Measurements from ENCODE around the gene IDH3B.

Gene IDH3B

GRCh38 chr20:2654831-2655230 lies 9.2 kb downstream of the IDH3B start:
- Histone ChIP-seq H3K4me1 (ENCODE audit: control insufficient read depth, low read depth, low read length) (peaks cover 2% of the 10 kb centered on the region), H3K27me3 (ENCODE audit: insufficient read depth, low read length, poor library complexity) (no peaks in the 10 kb centered on the region), H3K18ac (ENCODE audit: low read length) (no peak overlapping the region), H4K8ac (ENCODE audit: low read depth, low read length) (no peak overlapping the region), H3K4ac (ENCODE audit: low read depth, low read length) (no peak overlapping the region), H2BK5ac (ENCODE audit: low read length) (no peak overlapping the region), H3K4me2 (ENCODE audit: low read length) (peak overlapping the region; percentile 40), H3K79me2 (ENCODE audit: control insufficient read depth, insufficient read depth, low read length) (peaks cover 37% of the 10 kb centered on the region), H2BK120ac (ENCODE audit: low read depth, low read length) (no peak overlapping the region), H2AK5ac (ENCODE audit: low read length) (no peak overlapping the region), H3K27ac (ENCODE audit: low read depth, low read length) (no peak overlapping the region), H3K4me3 (ENCODE audit: low read length) (no peak overlapping the region), H2BK15ac (replicated peaks; ENCODE audit: low read depth) (no peak overlapping the region), H3K79me1 (ENCODE audit: low read length) (peaks cover 23% of the 10 kb centered on the region), H3K23ac (ENCODE audit: low read length) (no peak overlapping the region), H3K9ac (ENCODE audit: low read length) (peak overlapping the region; percentile 81), H4K5ac (ENCODE audit: low read length) (no peak overlapping the region), H3K36me3 (ENCODE audit: control insufficient read depth, insufficient read depth, low read length) (peaks cover 41% of the 10 kb centered on the region), H3K56ac (ENCODE audit: low read length) (peak overlapping the region; percentile 81)
- WGBS (ENCODE audit: extremely low coverage, insufficient coverage, low lambda C conversion rate): no CpG with 5 or more reads among the region's 3 CpGs
- DNase-seq: no peak

DNA sequence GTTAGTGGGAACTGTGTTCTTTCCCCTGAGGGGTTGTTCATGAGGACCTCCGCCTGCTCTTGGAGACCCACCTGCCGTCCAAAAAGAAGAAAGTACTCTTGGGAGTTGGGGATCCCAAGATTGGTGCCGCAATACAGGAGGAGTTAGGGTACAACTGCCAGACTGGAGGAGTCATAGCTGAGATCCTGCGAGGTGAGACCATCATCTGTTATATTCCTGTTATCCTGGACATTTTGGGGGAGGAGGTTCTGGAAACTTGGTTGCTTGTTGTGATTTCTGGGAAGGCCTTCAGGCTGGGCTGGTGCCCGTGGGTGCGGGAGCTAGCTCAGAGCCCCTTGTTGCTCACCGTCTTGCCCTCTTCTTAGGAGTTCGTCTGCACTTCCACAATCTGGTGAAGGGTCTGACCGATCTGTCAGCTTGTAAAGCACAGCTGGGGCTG lies 9.6 kb downstream of the IDH3B start:
- peaks cover 37% of the 10 kb centered on the region for H3K79me2 ChIP-seq (ENCODE audit: control insufficient read depth, insufficient read depth, low read length)
- H3K4ac ChIP-seq (ENCODE audit: low read depth, low read length): no peak overlapping the region
- H3K27me3 ChIP-seq (ENCODE audit: insufficient read depth, low read length, poor library complexity): no peaks in the 10 kb centered on the region
- H3K79me1 ChIP-seq (ENCODE audit: low read length): peaks cover 23% of the 10 kb centered on the region
- no peak for DNase-seq
- no peak overlapping the region for H4K8ac ChIP-seq (ENCODE audit: low read depth, low read length)
- H3K18ac ChIP-seq (ENCODE audit: low read length): no peak overlapping the region
- H4K5ac ChIP-seq (ENCODE audit: low read length): no peak overlapping the region
- peak overlapping the region; percentile 81 for H3K56ac ChIP-seq (ENCODE audit: low read length)
- no CpG with 5 or more reads among the region's 9 CpGs for WGBS (ENCODE audit: extremely low coverage, insufficient coverage, low lambda C conversion rate)
- H3K9ac ChIP-seq (ENCODE audit: low read length): peak overlapping the region; percentile 81
- peak overlapping the region; percentile 40 for H3K4me3 ChIP-seq (ENCODE audit: low read length)
- H3K36me3 ChIP-seq (ENCODE audit: control insufficient read depth, insufficient read depth, low read length): peaks cover 41% of the 10 kb centered on the region
- peaks cover 2% of the 10 kb centered on the region for H3K4me1 ChIP-seq (ENCODE audit: control insufficient read depth, low read depth, low read length)
- H3K23ac ChIP-seq (ENCODE audit: low read length): no peak overlapping the region
- H2BK120ac ChIP-seq (ENCODE audit: low read depth, low read length): no peak overlapping the region
- H2BK5ac ChIP-seq (ENCODE audit: low read length): no peak overlapping the region
- no peak overlapping the region for H3K27ac ChIP-seq (ENCODE audit: low read depth, low read length)
- no peak overlapping the region for H2AK5ac ChIP-seq (ENCODE audit: low read length)
- H2BK15ac ChIP-seq (replicated peaks; ENCODE audit: low read depth): no peak overlapping the region
- peak overlapping the region; percentile 40 for H3K4me2 ChIP-seq (ENCODE audit: low read length)

GRCh38 chr20:2653556-2654383 lies 10.2 kb downstream of the IDH3B start:
- H3K4me2 ChIP-seq (ENCODE audit: low read length): peak overlapping the region; percentile 85
- no peak overlapping the region for H3K27ac ChIP-seq (ENCODE audit: low read depth, low read length)
- no CpG with 5 or more reads among the region's 24 CpGs for WGBS (ENCODE audit: extremely low coverage, insufficient coverage, low lambda C conversion rate)
- H3K4me3 ChIP-seq (ENCODE audit: low read length): peak overlapping the region; percentile 40
- no peak overlapping the region for H3K23ac ChIP-seq (ENCODE audit: low read length)
- peaks cover 37% of the 10 kb centered on the region for H3K79me2 ChIP-seq (ENCODE audit: control insufficient read depth, insufficient read depth, low read length)
- H2BK5ac ChIP-seq (ENCODE audit: low read length): no peak overlapping the region
- peaks cover 2% of the 10 kb centered on the region for H3K4me1 ChIP-seq (ENCODE audit: control insufficient read depth, low read depth, low read length)
- no peak overlapping the region for H2BK15ac ChIP-seq (replicated peaks; ENCODE audit: low read depth)
- no peak overlapping the region for H4K8ac ChIP-seq (ENCODE audit: low read depth, low read length)
- H3K18ac ChIP-seq (ENCODE audit: low read length): no peak overlapping the region
- no peak overlapping the region for H2BK120ac ChIP-seq (ENCODE audit: low read depth, low read length)
- peak overlapping the region; percentile 87 for H3K56ac ChIP-seq (ENCODE audit: low read length)
- DNase-seq: no peak
- no peak overlapping the region for H3K4ac ChIP-seq (ENCODE audit: low read depth, low read length)
- H3K27me3 ChIP-seq (ENCODE audit: insufficient read depth, low read length, poor library complexity): no peaks in the 10 kb centered on the region
- H3K79me1 ChIP-seq (ENCODE audit: low read length): peaks cover 23% of the 10 kb centered on the region
- H2AK5ac ChIP-seq (ENCODE audit: low read length): no peak overlapping the region
- peaks cover 41% of the 10 kb centered on the region for H3K36me3 ChIP-seq (ENCODE audit: control insufficient read depth, insufficient read depth, low read length)
- H4K5ac ChIP-seq (ENCODE audit: low read length): no peak overlapping the region
- peak overlapping the region; percentile 81 for H3K9ac ChIP-seq (ENCODE audit: low read length)

GRCh38 chr20:2652724-2653555 lies 11.1 kb downstream of the IDH3B start:
- no peak overlapping the region for H4K8ac ChIP-seq (ENCODE audit: low read depth, low read length)
- no peak overlapping the region for H4K5ac ChIP-seq (ENCODE audit: low read length)
- H2AK5ac ChIP-seq (ENCODE audit: low read length): no peak overlapping the region
- peaks cover 23% of the 10 kb centered on the region for H3K79me1 ChIP-seq (ENCODE audit: low read length)
- H3K18ac ChIP-seq (ENCODE audit: low read length): peak overlapping the region; percentile 77
- H3K4ac ChIP-seq (ENCODE audit: low read depth, low read length): peak overlapping the region; percentile 87
- H3K4me3 ChIP-seq (ENCODE audit: low read length): peak overlapping the region; percentile 40
- DNase-seq: no peak
- peak overlapping the region; percentile 10 for H3K27ac ChIP-seq (ENCODE audit: low read depth, low read length)
- no CpG with 5 or more reads among the region's 56 CpGs for WGBS (ENCODE audit: extremely low coverage, insufficient coverage, low lambda C conversion rate)
- H3K56ac ChIP-seq (ENCODE audit: low read length): peak overlapping the region; percentile 87
- H3K23ac ChIP-seq (ENCODE audit: low read length): peak overlapping the region; percentile 3
- no peak overlapping the region for H2BK15ac ChIP-seq (replicated peaks; ENCODE audit: low read depth)
- H3K9ac ChIP-seq (ENCODE audit: low read length): peak overlapping the region; percentile 81
- peak overlapping the region; percentile 85 for H3K4me2 ChIP-seq (ENCODE audit: low read length)
- peak overlapping the region; percentile 14 for H2BK5ac ChIP-seq (ENCODE audit: low read length)
- H3K79me2 ChIP-seq (ENCODE audit: control insufficient read depth, insufficient read depth, low read length): peaks cover 37% of the 10 kb centered on the region
- peaks cover 2% of the 10 kb centered on the region for H3K4me1 ChIP-seq (ENCODE audit: control insufficient read depth, low read depth, low read length)
- no peaks in the 10 kb centered on the region for H3K27me3 ChIP-seq (ENCODE audit: insufficient read depth, low read length, poor library complexity)
- peaks cover 36% of the 10 kb centered on the region for H3K36me3 ChIP-seq (ENCODE audit: control insufficient read depth, insufficient read depth, low read length)
- H2BK120ac ChIP-seq (ENCODE audit: low read depth, low read length): no peak overlapping the region

DNA sequence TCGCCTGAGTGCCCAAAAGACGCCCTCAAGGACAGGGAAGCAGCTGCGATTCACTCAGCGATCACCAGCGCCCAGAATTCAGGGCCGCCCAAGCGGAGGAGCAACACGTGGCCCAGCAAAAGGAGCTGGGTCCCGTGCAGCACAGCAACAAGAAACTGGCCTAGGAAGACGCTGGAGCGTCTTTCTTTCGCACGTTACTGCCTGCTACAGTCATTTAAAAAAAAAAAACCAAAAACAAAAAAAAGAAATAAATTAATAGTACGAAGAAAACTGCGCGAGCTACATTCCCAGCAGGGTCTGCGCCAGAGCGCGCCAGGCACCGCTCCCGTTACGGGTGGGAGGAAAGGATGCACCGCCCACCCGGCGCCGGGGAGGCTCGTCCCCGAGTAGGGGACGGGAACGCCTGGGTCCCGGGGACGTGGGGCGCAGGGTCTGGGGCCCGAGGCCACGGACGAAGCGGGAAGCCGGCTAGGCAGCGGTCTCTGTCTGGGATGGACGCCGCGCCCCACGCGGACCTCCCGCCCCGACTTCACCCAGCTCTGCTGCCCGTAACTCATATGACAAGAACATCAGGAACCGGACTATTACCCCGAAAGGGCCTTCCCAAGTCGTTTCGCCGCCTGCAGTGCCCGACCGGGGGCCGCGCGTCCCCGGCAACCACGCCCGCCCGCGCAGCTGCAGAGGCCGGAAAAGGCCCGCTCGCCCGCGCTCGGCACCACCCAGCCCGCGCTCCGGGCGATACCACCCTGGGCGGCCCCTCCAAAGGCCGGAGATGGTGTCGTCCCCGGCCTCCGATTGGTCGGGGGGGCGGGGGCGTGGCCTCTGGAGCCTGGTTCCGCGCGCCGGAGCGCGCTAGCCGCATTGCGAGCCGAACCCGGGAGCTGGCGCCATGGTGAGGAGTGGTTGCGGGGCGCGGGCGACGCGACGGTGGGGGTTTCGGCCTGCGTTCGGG lies 12.0 kb downstream of the IDH3B start, which contains the start of gene NOP56:
Gene NOP56, plus strand, starts transcription at position 861 of the 952 bp plus-strand sequence. Its CDS starts 29 bp downstream, at position 890.
- Histone ChIP-seq H3K18ac (ENCODE audit: low read length) (peak within 1 kb of the TSS; percentile 99), H3K4me3 (ENCODE audit: low read length) (peak within 1 kb of the TSS; percentile 80), H3K27me3 (ENCODE audit: insufficient read depth, low read length, poor library complexity) (no peaks in the 10 kb centered on the region), H2AK5ac (ENCODE audit: low read length) (no peak within 1 kb of the TSS), H3K4ac (ENCODE audit: low read depth, low read length) (peak within 1 kb of the TSS; percentile 91), H3K23ac (ENCODE audit: low read length) (peak within 1 kb of the TSS; percentile 30), H3K36me3 (ENCODE audit: control insufficient read depth, insufficient read depth, low read length) (peaks cover 31% of the 10 kb centered on the region), H2BK5ac (ENCODE audit: low read length) (peak within 1 kb of the TSS; percentile 71), H3K56ac (ENCODE audit: low read length) (peak within 1 kb of the TSS; percentile 96), H3K9ac (ENCODE audit: low read length) (peak within 1 kb of the TSS; percentile 96), H3K27ac (ENCODE audit: low read depth, low read length) (peak within 1 kb of the TSS; percentile 95), H4K8ac (ENCODE audit: low read depth, low read length) (no peak within 1 kb of the TSS), H2BK120ac (ENCODE audit: low read depth, low read length) (peak within 1 kb of the TSS; percentile 65), H3K4me1 (ENCODE audit: control insufficient read depth, low read depth, low read length) (peaks cover 6% of the 10 kb centered on the region), H3K4me2 (ENCODE audit: low read length) (peak within 1 kb of the TSS; percentile 85), H2BK15ac (replicated peaks; ENCODE audit: low read depth) (no peak within 1 kb of the TSS), H4K5ac (ENCODE audit: low read length) (no peak within 1 kb of the TSS), H3K79me2 (ENCODE audit: control insufficient read depth, insufficient read depth, low read length) (peaks cover 37% of the 10 kb centered on the region), H3K79me1 (ENCODE audit: low read length) (peaks cover 20% of the 10 kb centered on the region)
- peak; percentile 93 for DNase-seq
- no CpG with 5 or more reads among the region's 101 CpGs for WGBS (ENCODE audit: extremely low coverage, insufficient coverage, low lambda C conversion rate)

Measured in mesendoderm (in vitro differentiated cells).